Prostate gland (tissue), 2 donors: Measurements from ENCODE around the gene CDH11.

ENCODE experiments used
- CTCF ChIP-seq, 4 experiments: fragments of 200-600 bp in 2 of 4; fragments of 450-650 bp in 2 of 4; sonication (generic) in 2 of 4; IDR thresholded peaks; 1 replicate in 3 of 4; 2 replicates in 1 of 4; pipeline ENCODE4 v1.5.1; 2016 to 2019; ENCODE audit warnings: antibody characterized with exemption in 4 of 4, mild to moderate bottlenecking in 2 of 4, moderate library complexity in 2 of 4
- POLR2A ChIP-seq: fragments of 450-650 bp; IDR thresholded peaks from one replicate; pipeline ENCODE4 v1.6.1; 2016; ENCODE audit warnings: antibody characterized with exemption, mild to moderate bottlenecking

- TF ChIP-seq CTCF (IDR thresholded peaks at IDR 0.05) (no peak), POLR2A (no peak)
Measured at GRCh38 chr16:64952177-64952576, 169.7 kb downstream of the CDH11 start.
